ENCODE measurements around the gene XYLB.

XYLB gene

DNA sequence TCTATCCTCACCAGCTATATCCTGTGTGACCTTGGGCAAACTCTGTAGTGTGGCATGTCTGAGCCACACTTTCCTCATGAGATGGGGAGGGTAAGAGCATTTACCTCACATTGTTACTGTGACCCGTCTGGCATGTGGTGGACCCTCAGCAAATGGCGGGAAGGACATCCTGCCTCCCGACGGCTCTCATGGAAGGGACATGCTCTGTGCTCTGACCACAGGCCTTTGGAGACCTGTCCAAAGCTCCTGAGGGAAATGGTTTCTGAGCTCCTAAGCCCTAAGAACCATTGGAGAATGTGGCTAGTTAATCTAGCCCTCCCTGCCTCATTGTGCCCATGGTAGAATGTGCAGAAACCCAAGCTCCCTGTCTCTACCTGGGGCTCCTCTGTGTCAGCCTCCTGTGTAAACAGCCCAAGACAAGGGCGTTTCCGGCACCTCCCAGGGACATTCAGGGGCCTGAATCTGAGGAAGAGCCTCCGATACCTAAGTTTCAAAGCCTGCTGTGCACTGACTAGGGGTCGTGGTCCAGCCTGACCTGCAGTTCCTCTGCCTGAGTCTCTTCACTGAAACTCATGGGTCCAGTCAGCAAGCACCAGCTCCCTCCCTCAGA, 29.0 kb downstream of the XYLB start:
- TF ChIP-seq, protein P1, sequence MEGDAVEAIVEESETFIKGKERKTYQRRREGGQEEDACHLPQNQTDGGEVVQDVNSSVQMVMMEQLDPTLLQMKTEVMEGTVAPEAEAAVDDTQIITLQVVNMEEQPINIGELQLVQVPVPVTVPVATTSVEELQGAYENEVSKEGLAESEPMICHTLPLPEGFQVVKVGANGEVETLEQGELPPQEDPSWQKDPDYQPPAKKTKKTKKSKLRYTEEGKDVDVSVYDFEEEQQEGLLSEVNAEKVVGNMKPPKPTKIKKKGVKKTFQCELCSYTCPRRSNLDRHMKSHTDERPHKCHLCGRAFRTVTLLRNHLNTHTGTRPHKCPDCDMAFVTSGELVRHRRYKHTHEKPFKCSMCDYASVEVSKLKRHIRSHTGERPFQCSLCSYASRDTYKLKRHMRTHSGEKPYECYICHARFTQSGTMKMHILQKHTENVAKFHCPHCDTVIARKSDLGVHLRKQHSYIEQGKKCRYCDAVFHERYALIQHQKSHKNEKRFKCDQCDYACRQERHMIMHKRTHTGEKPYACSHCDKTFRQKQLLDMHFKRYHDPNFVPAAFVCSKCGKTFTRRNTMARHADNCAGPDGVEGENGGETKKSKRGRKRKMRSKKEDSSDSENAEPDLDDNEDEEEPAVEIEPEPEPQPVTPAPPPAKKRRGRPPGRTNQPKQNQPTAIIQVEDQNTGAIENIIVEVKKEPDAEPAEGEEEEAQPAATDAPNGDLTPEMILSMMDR (IDR thresholded peaks at IDR 0.05) = no peak

DNA sequence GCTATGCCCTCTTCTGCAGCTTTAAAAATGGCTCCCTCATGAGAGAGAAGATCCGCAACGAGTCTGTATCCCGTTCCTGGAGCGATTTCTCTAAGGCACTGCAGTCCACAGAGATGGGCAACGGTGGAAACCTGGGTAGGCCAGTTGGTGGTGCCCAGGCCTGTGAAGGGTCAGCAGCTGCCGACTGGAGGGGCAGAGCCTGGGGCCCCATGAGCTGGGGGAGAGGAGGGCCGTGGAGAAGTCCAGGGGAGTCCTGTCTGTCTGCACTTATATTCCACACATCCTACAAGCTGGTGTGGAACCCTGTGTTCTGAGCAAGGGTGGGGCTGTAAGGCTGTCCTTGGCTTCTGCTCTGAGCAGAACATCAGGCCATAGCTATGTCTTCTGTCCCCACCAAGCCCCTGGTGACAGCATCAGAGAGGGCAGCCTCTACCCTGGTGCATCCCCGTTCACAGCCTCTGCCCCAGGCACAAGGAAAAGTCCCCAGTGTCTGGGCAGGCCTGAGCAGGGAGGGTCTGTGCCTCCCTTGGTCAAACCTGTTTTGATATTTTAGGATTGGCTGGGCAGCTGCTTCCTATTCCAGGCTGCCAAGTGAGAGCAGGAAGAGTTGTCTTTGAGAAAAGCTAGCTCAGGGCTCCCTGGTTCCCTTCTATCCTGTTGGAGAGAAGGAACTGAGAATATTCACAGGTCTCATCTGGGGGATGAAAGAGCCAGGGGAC, 29.7 kb downstream of the XYLB start:
- TF ChIP-seq, protein P1 (IDR thresholded peaks at IDR 0.05) = no peak

DNA sequence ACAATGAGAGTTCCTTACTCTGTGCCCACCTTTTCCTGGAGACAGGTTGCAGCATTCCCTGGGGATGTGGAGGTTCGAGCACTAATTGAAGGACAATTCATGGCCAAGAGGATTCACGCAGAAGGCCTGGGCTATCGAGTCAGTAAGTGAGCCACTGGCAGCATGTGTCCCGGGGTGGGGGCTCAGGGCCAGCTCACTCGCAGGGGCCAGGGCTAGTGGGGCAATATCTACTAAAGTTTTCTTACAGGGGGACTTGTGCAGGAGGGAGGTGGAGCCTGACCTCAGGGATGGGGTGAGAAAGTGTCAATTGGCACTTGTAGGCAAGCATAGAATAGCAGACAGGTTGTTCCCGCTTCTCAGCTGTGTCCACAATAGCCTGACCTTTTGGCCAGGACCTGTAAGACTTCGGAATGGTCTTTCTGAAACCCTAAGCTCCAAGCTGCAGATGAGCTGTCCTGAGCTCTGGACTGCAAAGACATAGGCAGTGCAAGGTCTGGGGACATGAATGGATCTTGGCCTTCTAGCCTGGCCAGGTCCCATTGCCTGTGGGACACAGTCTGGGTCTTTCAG, 32.7 kb downstream of the XYLB start:
- TF ChIP-seq, protein P1 (IDR thresholded peaks at IDR 0.05) = no peak

DNA sequence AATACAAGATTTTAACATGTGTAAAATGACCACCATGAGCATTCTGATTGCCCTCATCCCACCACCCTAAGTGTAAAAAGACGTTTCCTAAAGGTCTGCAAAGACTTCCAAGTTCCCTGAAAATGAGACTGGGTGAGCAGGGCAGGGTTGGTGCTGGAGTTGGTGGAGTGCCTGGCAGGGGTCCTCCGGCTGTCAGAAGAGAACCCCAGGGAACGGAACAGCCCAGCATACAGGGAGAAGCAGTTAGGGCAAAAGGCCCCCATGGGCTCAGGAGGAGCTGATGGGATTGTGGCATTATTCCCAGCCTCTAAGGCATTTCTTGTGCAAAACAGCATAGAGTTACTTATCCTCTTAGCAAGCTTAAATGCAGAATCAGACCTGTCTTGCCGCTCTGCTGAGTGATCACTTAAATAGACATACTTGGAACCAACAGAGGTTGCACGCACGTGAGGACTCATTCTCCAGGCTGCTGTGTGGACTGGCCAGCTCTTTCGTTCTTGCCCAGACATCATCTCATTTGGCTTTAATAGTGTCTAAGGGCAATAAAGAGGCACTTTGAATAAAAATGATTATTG, 36.0 kb downstream of the XYLB start:
- TF ChIP-seq, protein P1 (IDR thresholded peaks at IDR 0.05) = no peak

DNA sequence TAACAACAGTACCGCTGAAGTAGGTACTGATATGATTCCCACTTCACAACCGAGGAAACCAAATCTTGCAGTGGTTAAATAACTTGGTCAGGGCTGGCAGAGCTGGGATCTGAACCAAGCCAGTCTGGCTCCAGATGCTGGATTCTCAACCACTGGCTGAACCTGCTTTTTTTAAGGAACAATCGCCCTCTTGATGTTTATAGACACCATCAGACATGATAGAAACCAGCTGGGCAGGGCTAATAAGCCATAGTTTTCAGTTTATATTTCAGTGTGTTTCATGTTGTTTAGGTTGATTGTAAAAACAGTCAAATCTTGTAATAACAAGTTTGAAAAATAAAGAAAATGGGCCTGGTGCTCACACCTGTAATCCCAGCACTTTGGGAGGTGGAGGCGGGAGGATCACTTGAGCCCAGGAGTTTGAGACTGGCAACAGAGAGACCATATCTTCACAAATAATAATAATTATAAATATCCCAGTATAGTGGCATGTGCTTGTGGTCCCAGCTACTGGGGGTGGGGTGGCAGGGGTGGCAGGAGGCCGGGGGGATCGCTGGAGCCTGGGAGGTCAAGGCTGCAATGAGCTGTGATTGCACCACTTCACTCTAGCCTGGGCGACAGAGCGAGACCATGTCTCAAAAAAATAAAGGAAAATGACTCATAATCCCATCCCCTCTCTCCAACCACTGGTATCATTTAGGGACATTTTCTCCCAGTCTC, 36.7 kb downstream of the XYLB start:
- TF ChIP-seq, protein P1 (IDR thresholded peaks at IDR 0.05) = no peak

DNA sequence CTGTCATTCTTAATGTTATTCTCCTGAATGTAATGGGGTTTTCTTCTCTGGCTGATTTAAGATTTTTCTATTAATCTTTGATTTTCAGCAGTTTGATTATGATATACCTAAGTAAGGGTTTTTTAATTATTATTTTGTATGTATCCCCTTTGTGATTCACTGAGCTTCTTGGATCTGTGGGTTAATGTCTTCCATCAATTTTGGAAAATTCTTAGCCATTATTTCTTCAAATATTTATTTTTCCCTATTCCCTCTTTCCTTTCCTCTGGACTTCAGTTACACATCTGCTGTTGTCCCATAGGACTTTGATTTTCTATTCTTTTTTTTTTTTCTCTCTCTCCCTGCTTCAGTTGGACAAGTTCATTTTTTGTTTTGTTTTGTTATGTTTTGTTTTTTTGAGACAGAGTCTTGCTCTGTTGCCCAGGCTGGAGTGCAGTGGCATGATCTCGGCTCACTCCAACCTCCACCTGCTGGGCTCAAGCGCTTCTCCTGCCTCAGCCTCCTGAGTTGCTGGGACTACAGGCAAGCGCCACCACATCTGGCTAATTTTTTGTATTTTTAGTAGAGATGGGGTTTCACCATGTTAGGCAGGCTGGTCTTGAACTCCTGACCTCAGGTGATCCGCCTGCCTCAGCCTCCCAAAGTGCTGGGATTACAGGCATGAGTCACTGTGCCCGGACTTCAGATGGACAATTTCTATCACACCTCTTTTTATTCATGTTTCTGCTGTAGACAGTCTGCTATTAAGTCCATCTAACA, 40.6 kb downstream of the XYLB start:
- TF ChIP-seq, protein P1 (IDR thresholded peaks at IDR 0.05) = no peak

DNA sequence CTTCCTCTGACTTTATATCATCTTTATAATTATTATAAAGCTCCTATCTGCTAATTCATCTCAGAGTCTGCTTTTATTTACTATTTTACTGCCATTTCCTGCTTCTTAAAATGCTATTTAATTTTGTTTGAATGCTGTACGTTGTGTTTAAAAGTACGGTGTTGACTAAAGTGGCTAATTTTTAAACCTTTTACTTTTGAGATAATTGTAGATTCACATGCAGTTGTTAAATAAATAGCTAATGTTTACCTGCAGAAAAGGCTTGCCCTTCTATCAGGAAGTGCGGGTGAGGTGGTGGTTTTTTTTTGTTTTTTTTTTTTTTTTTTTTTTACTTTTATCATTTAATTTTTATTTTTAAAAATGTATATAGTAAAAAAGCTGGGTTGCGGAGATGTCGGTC, 41.3 kb downstream of the XYLB start:
- TF ChIP-seq, protein P1 (IDR thresholded peaks at IDR 0.05) = no peak
